ENCODE data around the gene SLC22A14.

SLC22A14 gene

DNA sequence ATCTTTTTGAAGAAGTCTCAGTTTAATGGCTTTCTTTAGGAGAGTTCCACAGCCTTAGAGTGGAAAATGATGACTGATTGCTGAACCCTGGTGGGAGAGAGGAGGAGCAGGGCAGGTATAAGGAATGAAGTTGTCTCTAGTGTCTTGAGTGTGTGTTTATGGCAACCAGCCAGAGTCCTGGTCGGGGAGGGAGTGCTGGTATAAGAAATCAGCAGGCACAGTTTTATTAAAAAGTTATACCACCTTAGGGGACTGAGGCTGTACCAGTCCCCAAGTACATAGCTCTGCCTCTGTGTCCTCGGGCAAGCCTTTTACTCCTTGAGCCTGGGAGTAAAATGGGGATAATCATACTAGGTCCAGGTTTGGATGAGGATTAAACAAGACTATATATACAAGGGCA lies 29.8 kb downstream of the SLC22A14 start:
- in situ Hi-C loops (cut with MboI; ENCODE audit: low pct_unique_long_range_greater_than_20kb, low sequenced_read_pairs, unreplicated experiment) = no loop called here
- DNase-seq (ENCODE audit: low spot score) = no peak
- TF ChIP-seq, protein P1, sequence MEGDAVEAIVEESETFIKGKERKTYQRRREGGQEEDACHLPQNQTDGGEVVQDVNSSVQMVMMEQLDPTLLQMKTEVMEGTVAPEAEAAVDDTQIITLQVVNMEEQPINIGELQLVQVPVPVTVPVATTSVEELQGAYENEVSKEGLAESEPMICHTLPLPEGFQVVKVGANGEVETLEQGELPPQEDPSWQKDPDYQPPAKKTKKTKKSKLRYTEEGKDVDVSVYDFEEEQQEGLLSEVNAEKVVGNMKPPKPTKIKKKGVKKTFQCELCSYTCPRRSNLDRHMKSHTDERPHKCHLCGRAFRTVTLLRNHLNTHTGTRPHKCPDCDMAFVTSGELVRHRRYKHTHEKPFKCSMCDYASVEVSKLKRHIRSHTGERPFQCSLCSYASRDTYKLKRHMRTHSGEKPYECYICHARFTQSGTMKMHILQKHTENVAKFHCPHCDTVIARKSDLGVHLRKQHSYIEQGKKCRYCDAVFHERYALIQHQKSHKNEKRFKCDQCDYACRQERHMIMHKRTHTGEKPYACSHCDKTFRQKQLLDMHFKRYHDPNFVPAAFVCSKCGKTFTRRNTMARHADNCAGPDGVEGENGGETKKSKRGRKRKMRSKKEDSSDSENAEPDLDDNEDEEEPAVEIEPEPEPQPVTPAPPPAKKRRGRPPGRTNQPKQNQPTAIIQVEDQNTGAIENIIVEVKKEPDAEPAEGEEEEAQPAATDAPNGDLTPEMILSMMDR (IDR thresholded peaks at IDR 0.05; ENCODE audit: extremely low read depth, insufficient read depth, missing control alignments) = no peak

DNA sequence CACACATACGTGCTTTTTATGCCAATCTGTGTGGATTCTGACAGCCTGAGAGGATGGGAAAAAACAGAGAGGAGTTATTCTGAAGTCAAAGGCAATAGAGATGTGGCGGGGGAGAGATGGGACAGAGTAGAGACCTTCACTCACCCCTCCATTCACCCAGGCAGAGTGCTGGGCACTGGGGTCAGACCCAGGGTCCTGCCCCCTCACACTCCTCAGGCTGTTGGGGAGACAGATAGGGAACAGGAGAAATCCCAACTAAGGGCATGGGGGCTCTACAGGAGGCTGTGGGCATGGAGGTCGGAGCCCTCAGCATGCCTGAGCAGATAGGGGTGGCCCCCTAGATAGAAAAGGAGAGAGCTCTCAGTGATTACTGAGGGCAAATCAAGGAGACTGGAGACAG lies 30.3 kb downstream of the SLC22A14 start:
- in situ Hi-C loops (cut with MboI; ENCODE audit: low pct_unique_long_range_greater_than_20kb, low sequenced_read_pairs, unreplicated experiment) = no loop called here
- TF ChIP-seq, protein P1 (IDR thresholded peaks at IDR 0.05; ENCODE audit: extremely low read depth, insufficient read depth, missing control alignments) = no peak
- no peak for DNase-seq (ENCODE audit: low spot score)

DNA sequence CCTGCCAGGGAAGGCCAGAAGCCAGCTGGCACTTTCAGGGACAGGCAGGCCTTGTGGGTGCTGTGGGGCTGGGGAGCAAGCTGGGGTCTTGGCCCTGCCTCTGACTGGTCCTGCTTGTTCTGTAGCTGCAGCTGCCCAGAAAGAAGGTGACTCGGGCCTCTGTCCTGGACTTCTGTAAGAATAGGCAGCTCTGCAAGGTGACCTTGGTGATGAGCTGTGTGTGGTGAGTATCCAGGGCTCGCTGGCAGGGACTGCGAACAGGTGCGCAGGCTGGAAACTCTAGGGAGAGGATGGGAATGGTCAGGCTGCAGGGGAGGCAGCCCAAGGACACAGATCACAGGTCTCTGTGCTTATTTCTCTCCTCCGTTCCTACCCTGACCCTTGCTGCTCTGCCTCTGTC lies 31.2 kb downstream of the SLC22A14 start:
- in situ Hi-C loops (cut with MboI; ENCODE audit: low pct_unique_long_range_greater_than_20kb, low sequenced_read_pairs, unreplicated experiment) = no loop called here
- TF ChIP-seq, protein P1 (IDR thresholded peaks at IDR 0.05; ENCODE audit: extremely low read depth, insufficient read depth, missing control alignments) = no peak
- no peak for DNase-seq (ENCODE audit: low spot score)

DNA sequence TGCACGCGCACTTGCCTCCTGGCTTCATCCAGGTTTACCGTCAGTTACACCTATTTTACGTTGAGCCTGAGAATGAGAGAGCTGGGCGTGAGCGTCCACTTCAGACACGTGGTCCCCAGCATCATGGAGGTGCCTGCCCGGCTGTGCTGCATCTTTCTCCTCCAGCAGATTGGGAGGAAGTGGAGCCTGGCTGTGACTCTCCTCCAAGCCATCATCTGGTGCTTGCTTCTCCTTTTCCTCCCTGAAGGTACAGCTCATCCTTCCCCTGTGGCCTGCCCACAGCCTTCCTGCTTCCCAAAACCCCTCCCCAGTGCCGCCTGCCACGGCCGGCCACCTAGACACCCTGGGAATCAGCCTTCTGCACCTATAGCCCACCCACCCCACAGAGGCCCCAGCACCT lies 31.6 kb downstream of the SLC22A14 start:
- no peak for DNase-seq (ENCODE audit: low spot score)
- in situ Hi-C loops (cut with MboI; ENCODE audit: low pct_unique_long_range_greater_than_20kb, low sequenced_read_pairs, unreplicated experiment) = no loop called here

DNA sequence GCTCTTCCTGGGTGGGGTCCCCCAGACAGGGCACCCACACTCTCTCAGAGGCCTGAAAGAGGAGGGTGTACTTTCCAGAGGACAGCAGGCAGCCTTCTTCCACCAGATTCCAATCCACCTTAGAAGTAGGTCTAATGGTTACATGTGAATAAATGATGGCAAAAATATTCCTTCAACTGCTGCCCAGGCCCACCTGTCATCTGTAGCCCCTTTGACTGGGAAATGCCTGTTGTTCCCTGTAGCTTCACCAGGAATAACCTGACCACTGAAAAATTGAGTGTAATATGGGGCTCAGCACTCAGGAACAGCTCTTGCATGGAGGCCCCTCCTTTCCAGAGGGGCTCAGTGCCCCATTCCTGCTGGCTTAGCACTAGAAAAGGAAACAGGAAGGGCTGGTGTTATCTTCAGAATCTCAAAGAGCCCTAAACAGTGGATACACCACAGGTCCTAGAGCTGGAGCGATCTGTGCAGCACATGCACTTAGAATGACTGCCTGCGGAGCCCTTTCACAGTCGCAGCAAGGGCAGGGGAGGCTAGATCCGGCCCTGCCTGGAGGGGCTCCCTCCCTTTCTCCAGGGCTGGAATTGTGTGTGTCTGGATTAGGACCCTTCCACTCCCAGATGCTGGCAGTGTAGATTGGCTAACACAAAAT lies 32.1 kb downstream of the SLC22A14 start:
- in situ Hi-C loops (cut with MboI; ENCODE audit: low pct_unique_long_range_greater_than_20kb, low sequenced_read_pairs, unreplicated experiment) = no loop called here
- DNase-seq (ENCODE audit: low spot score) = no peak
- TF ChIP-seq, protein P1 (IDR thresholded peaks at IDR 0.05; ENCODE audit: extremely low read depth, insufficient read depth, missing control alignments) = no peak

More for the DNA sequence above, 31.6 kb downstream of the SLC22A14 start:
- TF ChIP-seq, protein P1 (IDR thresholded peaks at IDR 0.05; ENCODE audit: extremely low read depth, insufficient read depth, missing control alignments) = no peak

DNA sequence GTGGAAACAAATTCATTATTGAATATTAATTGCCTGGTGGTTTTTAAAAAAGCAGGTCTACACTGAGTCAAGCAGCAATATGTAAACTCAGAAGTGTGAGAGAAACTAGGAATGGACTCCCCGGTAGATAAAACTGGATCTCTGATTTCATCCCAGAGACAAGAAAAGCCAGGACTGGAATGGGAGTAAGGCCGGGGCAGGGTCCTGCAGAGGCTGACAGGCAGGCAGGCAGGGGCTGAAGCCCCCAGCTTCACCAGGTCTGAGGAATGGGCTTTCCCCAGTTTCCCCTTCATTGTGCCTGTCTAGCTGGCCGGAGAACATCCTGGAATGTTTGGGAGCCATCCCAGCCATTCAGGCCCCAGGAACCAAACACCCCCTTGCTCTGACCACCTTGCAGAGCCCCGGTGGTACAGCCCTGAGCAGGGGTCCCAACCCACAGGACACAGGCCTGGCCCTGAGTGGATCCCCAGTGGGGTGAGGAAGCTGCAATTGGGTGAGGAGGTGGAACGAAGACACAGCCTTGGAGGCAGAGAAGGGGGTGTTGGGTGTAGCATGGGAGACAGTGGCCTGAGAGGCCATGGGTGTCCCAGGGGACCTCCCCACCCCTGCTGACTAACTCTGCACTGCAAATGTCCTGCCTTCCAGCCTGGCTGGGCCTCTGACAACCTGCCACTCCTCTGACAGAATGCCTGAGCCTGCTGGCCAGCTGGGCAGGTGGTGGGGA lies 32.8 kb downstream of the SLC22A14 start:
- in situ Hi-C loops (cut with MboI; ENCODE audit: low pct_unique_long_range_greater_than_20kb, low sequenced_read_pairs, unreplicated experiment) = no loop called here
- DNase-seq (ENCODE audit: low spot score) = no peak
- TF ChIP-seq, protein P1 (IDR thresholded peaks at IDR 0.05; ENCODE audit: extremely low read depth, insufficient read depth, missing control alignments) = no peak

Measured in GM13977 (cell line).